Measurements from ENCODE around the gene AGFG1.
"Not testable (repeated sequence)": the region's sequence is repeated elsewhere in the genome, so short reads cannot be mapped to it uniquely, and the experiment has no call there.

AGFG1 gene

GRCh38 chr2:227592694-227593387, 120.9 kb downstream of the AGFG1 start:
- TF ChIP-seq, protein P1, sequence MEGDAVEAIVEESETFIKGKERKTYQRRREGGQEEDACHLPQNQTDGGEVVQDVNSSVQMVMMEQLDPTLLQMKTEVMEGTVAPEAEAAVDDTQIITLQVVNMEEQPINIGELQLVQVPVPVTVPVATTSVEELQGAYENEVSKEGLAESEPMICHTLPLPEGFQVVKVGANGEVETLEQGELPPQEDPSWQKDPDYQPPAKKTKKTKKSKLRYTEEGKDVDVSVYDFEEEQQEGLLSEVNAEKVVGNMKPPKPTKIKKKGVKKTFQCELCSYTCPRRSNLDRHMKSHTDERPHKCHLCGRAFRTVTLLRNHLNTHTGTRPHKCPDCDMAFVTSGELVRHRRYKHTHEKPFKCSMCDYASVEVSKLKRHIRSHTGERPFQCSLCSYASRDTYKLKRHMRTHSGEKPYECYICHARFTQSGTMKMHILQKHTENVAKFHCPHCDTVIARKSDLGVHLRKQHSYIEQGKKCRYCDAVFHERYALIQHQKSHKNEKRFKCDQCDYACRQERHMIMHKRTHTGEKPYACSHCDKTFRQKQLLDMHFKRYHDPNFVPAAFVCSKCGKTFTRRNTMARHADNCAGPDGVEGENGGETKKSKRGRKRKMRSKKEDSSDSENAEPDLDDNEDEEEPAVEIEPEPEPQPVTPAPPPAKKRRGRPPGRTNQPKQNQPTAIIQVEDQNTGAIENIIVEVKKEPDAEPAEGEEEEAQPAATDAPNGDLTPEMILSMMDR (IDR thresholded peaks at IDR 0.05; ENCODE audit: control insufficient read depth, insufficient read depth, low read depth, low read length, missing control alignments), result no peak
- DNase-seq (ENCODE audit: low read depth), result no peak
- no peak overlapping the region for H3K4me3 ChIP-seq (ENCODE audit: control insufficient read depth, low read depth, low read length)

GRCh38 chr2:227595797-227596196, 123.8 kb downstream of the AGFG1 start:
- H3K4me3 ChIP-seq (ENCODE audit: control insufficient read depth, low read depth, low read length), result no peak overlapping the region
- DNase-seq (ENCODE audit: low read depth), result no peak
- TF ChIP-seq, protein P1 (IDR thresholded peaks at IDR 0.05; ENCODE audit: control insufficient read depth, insufficient read depth, low read depth, low read length, missing control alignments), result no peak

- TF ChIP-seq, protein P1 (IDR thresholded peaks at IDR 0.05; ENCODE audit: control insufficient read depth, insufficient read depth, low read depth, low read length, missing control alignments), result no peak
These were observed 125.1 kb downstream of the AGFG1 start for GRCh38 chr2:227597036-227597435.

DNA sequence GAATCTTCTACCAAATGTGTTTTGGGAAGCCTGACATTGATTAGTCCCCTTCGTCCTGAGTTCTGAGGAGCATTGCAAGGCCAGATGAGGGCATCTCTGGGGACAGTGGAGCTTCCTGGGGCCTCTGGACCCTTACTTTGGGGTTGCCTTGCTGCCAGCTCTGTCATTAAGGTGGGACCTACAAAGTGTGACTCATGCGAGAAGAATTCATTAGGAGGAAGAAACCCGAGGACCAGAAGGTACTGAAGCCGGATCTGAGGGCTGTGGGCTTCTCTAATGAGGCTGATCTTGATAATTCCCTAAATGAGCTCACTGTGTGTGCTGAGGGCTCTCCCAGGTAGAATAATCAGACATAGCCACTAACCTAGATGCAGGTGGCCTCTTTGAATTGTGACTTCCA, 126.0 kb downstream of the AGFG1 start:
- DNase-seq (ENCODE audit: low read depth), result no peak
- TF ChIP-seq, protein P1 (IDR thresholded peaks at IDR 0.05; ENCODE audit: control insufficient read depth, insufficient read depth, low read depth, low read length, missing control alignments), result no peak
- H3K4me3 ChIP-seq (ENCODE audit: control insufficient read depth, low read depth, low read length), result no peak overlapping the region

More at GRCh38 chr2:227597036-227597435, 125.1 kb downstream of the AGFG1 start:
- no peak overlapping the region for H3K4me3 ChIP-seq (ENCODE audit: control insufficient read depth, low read depth, low read length)
- DNase-seq (ENCODE audit: low read depth), result no peak

- not testable (repeated sequence) for H3K4me3 ChIP-seq (ENCODE audit: control insufficient read depth, low read depth, low read length); DNase-seq (ENCODE audit: low read depth)
These were observed 127.0 kb downstream of the AGFG1 start, which contains the start of gene SCYGR2 for GRCh38 chr2:227598835-227599503. SCYGR2 (plus strand) TSS chr2:227598893; CDS start chr2:227598893, 0 bp downstream.

DNA sequence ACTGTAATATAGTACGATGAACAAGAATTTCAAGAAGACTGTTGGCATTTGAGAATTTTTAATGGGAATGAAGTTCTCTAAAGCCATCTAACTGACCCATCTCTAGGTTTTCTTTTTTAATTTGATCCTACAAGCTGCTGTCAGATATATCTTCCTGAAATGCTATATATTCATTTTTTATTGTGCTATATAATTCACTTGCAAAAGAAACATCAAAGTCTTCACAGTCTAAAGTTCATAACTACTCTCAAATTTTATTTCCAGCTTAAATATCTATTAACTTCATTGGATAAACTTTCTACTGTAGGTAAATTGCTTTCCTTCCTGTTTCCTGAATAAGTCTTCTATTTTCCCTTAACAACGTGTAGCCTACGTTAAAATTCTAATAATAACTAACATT, 130.4 kb downstream of the AGFG1 start:
- DNase-seq (ENCODE audit: low read depth), result no peak
- H3K4me3 ChIP-seq (ENCODE audit: control insufficient read depth, low read depth, low read length), result no peak overlapping the region
- TF ChIP-seq, protein P1 (IDR thresholded peaks at IDR 0.05; ENCODE audit: control insufficient read depth, insufficient read depth, low read depth, low read length, missing control alignments), result no peak

- TF ChIP-seq, protein P1 (IDR thresholded peaks at IDR 0.05; ENCODE audit: control insufficient read depth, insufficient read depth, low read depth, low read length, missing control alignments), result no peak
- DNase-seq (ENCODE audit: low read depth), result no peak
- no peak overlapping the region for H3K4me3 ChIP-seq (ENCODE audit: control insufficient read depth, low read depth, low read length)
These were observed 134.5 kb downstream of the AGFG1 start for GRCh38 chr2:227606476-227606875.
